Measurements from ENCODE around the gene HINT1. TPM values are rescaled to one million over a fixed set of nuclear protein-coding genes. Genes with fewer than 3 reads are reported as not detected.
A peak's percentile ranks its signal among the peaks of the same experiment; 100 is the strongest.

The HINT1 gene
- total RNA-seq, 2 donors from 2014 or later: 174 to 239 TPM

DNA sequence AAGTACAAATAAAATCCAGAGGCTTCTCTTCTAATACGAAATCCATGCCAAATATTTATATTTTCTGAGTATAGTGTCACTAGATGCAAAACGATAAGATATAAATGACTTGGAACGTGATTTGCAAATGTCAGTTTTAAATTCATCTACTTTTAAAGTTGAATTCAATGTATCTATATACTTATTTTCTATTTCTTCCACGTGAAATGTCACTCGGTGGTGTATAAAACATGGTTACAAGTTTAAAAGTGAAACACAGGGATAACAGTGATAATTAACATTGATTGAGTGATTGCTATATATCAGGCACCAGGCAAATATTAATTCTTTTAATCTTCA, 54.8 kb downstream of the HINT1 start:
- Histone ChIP-seq H3K9me3 (ENCODE audit: control insufficient read depth, low read length) (no peaks in the 10 kb centered on the region), H3K27me3 (ENCODE audit: control insufficient read depth, insufficient read depth, low read length, poor library complexity, severe bottlenecking) (no peaks in the 10 kb centered on the region), H3K9ac (ENCODE audit: extremely low read depth, low read length, poor library complexity, severe bottlenecking) (no peak overlapping the region), H3K4me1 (ENCODE audit: control insufficient read depth, insufficient read depth, low read length) (no peaks in the 10 kb centered on the region), H3K36me3 (ENCODE audit: control insufficient read depth, insufficient read depth, low read length) (no peaks in the 10 kb centered on the region), H3K4me3 (ENCODE audit: low read length) (no peak overlapping the region), H3K27ac (ENCODE audit: low read depth, low read length) (no peak overlapping the region)
- TF ChIP-seq, protein P1, sequence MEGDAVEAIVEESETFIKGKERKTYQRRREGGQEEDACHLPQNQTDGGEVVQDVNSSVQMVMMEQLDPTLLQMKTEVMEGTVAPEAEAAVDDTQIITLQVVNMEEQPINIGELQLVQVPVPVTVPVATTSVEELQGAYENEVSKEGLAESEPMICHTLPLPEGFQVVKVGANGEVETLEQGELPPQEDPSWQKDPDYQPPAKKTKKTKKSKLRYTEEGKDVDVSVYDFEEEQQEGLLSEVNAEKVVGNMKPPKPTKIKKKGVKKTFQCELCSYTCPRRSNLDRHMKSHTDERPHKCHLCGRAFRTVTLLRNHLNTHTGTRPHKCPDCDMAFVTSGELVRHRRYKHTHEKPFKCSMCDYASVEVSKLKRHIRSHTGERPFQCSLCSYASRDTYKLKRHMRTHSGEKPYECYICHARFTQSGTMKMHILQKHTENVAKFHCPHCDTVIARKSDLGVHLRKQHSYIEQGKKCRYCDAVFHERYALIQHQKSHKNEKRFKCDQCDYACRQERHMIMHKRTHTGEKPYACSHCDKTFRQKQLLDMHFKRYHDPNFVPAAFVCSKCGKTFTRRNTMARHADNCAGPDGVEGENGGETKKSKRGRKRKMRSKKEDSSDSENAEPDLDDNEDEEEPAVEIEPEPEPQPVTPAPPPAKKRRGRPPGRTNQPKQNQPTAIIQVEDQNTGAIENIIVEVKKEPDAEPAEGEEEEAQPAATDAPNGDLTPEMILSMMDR (conservative IDR thresholded peaks at IDR 0.05): no peak
- DNase-seq: no peak
- no peaks in the 10 kb centered on the region for H3K36me3 Mint-ChIP-seq (ENCODE audit: low read depth)
- H3K9me3 Mint-ChIP-seq: no peaks in the 10 kb centered on the region
- H3K27ac Mint-ChIP-seq: no peak overlapping the region
- no peak overlapping the region for H3K4me3 Mint-ChIP-seq
- 71% methylated on average over 4 of the region's 5 CpGs; no CpG with 5 or more reads in 1 of the 2 experiments for WGBS, 2 experiments (ENCODE audit: insufficient coverage in 1 of 2, insufficient read length in 1 of 2)
- no peaks in the 10 kb centered on the region for H3K27me3 Mint-ChIP-seq (ENCODE audit: insufficient read depth)
- H3K4me1 Mint-ChIP-seq: no peaks in the 10 kb centered on the region

DNA sequence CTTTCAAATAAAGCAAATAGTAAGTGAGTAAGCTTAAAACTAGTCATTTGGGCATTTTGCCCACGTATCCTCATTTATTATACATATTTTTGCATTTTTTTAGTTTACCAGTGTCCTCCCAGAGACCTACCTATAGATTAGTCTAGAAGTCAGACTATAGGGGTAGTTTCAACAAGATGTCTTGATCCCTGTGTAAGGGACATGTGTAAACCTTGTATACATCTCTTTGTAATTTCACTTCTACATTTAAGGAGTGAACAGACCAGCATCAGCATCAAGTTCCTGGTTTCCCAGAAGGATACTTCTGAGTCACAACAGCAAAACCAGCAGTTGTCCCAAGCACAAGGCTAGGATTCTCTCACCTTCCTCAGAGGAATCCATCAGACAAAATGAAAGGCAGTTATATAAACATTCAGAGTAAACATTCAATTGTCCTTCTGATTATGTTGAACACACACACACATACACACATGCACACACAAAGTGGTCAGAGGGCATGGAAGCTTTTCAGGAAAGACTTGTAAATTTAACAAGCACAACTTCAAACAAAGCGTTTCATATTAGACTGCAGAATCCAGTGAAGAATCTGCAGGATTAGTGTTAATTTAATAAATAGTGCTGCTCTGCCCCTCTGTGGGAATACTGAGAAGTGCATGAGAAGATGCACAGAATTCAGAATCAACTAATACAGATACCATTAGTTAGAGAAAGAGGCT, 55.4 kb downstream of the HINT1 start:
- WGBS, 2 experiments (ENCODE audit: insufficient coverage in 1 of 2, insufficient read length in 1 of 2): 79% methylated on average over 2 of the region's 2 CpGs; no CpG with 5 or more reads in 1 of the 2 experiments
- peak; percentile 56 for DNase-seq
- Histone ChIP-seq H3K27me3 (ENCODE audit: control insufficient read depth, insufficient read depth, low read length, poor library complexity, severe bottlenecking) (no peaks in the 10 kb centered on the region), H3K4me1 (ENCODE audit: control insufficient read depth, insufficient read depth, low read length) (no peaks in the 10 kb centered on the region), H3K4me3 (ENCODE audit: low read length) (no peak overlapping the region), H3K36me3 (ENCODE audit: control insufficient read depth, insufficient read depth, low read length) (no peaks in the 10 kb centered on the region), H3K9ac (ENCODE audit: extremely low read depth, low read length, poor library complexity, severe bottlenecking) (no peak overlapping the region), H3K27ac (ENCODE audit: low read depth, low read length) (no peak overlapping the region), H3K9me3 (ENCODE audit: control insufficient read depth, low read length) (no peaks in the 10 kb centered on the region)
- Mint-ChIP-seq H3K27me3 (ENCODE audit: insufficient read depth) (no peaks in the 10 kb centered on the region), H3K4me1 (no peaks in the 10 kb centered on the region), H3K27ac (no peak overlapping the region), H3K4me3 (no peak overlapping the region), H3K9me3 (no peaks in the 10 kb centered on the region), H3K36me3 (ENCODE audit: low read depth) (no peaks in the 10 kb centered on the region)
- TF ChIP-seq, protein P1 (conservative IDR thresholded peaks at IDR 0.05): peak; percentile 76

Other genes starting within 250 kb of the HINT1 start
- gene LYRM7, start 5.7 kb upstream of the HINT1 start, total RNA-seq: 1 to 10 TPM; 8.8 to 9.0 TPM
- 10 to 100 TPM; 28.6 to 36.4 TPM for gene CDC42SE2, start 98.8 kb upstream of the HINT1 start, total RNA-seq

All from endodermal cell (in vitro differentiated cells).